Ureter (tissue), 1 donor: ENCODE measurements around the gene MYL1. TPM values are rescaled to one million over a fixed set of nuclear protein-coding genes. Genes with fewer than 3 reads are reported as not detected.

Experiments used
- DNase-seq: peaks from one replicate; pipeline ENCODE4 v3.0.0-alpha.2; 2020; ENCODE audit warnings: low spot score
- total RNA-seq: library from RNA; stranded (reverse); gene quantifications from one replicate; pipeline ENCODE4 v1.2.4, GENCODE V29; 2023
- donor health status: DM: yes; HTN: yes; CAD: no.

MYL1 gene
- 0.42 TPM for total RNA-seq

GRCh38 chr2:210315015-210315788 is at the start of gene MYL1:
MYL1 (minus strand) TSS chr2:210315174; CDS start chr2:210315042, 132 bp downstream.
- no peak for DNase-seq

GRCh38 chr2:210363876-210364275 is 48.9 kb upstream of the MYL1 start:
- no peak for DNase-seq

DNA sequence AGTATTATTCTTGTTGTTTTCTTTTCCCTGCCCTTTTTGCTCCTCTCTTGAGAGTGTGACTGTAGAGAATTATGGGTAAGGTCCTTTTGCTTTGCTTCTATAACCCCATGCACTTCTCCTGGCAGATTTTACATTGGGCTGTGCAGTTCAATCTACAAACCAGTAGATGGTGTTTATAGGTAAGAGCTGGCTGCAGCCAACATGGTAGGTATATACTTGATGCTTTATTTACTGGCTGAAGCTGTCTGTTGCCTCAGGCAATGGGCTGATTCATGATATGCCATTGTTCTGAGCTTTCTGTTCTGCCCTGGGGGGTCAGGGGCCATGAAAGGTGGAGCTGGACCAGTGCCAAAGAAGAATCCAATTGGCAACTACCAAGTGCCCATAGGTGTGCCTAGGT is 48.3 kb upstream of the MYL1 start:
- DNase-seq: no peak

- DNase-seq: no peak
Observed at GRCh38 chr2:210360412-210360811, 45.4 kb upstream of the MYL1 start.

- no peak for DNase-seq
Observed at GRCh38 chr2:210356944-210357343, 42.0 kb upstream of the MYL1 start.

- DNase-seq: no peak
Observed at GRCh38 chr2:210337159-210337558, 22.2 kb upstream of the MYL1 start.

GRCh38 chr2:210324906-210325305 is 9.9 kb upstream of the MYL1 start:
- no peak for DNase-seq

- no peak for DNase-seq
Observed at GRCh38 chr2:210324458-210324857, 9.5 kb upstream of the MYL1 start.

- DNase-seq: no peak
Observed at GRCh38 chr2:210323003-210323402, 8.0 kb upstream of the MYL1 start.

DNA sequence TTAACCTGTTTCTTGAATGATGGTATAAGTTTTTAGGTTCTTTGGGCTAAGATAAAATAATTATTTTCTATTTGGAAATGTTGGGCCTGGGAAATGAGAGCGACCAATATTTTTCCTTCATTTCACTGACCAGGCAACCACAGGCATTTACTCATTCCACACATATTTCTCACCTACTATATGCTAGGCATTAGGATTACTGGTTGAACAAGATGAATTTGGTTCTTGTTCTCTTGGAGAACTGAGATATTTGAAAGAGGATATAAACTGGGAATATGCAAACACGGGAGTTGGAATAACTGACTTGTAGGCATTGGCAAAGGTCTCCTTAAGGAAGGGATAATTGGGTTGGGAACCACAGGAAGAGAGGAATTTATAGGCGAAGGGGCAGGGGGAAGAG is 3.9 kb upstream of the MYL1 start:
- DNase-seq: no peak

DNA sequence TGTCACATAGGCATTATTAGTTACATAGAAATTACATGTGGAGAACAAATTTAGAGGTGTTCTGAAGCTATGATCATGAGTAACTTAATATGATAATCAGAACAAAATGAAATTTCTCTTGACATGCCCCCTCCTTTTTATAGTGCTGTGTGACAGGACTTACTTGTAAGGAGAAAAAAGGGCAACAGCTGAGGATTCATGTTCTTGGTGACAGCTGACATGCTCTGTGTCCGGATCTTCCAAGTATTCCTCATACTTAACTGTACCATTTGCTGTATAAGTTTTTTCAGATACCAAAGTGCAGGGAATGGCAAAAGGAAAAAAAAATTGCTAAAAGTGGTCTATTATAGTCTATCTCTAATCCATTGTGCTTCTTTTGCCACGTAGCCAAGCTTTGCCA is 3.5 kb upstream of the MYL1 start:
- DNase-seq: no peak

DNA sequence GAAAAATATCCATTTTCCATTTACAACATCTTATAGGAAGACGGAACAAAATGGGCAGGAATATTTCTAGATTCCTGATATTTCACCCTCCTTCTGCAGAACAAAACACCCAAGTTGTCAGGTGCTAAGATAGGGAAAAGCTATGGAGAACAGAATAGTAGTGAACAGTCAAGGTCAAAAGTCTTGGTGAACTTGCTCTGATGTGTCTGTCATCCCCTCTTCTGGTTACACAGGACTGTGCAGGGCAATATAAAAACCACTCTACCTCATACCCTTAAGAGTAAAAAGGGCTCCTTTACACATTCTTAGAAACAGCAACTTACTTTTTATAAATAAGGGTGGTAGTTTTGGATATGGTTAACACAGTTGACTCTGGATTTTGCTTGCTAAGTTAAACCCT is 4.4 kb downstream of the MYL1 start:
- no peak for DNase-seq

DNA sequence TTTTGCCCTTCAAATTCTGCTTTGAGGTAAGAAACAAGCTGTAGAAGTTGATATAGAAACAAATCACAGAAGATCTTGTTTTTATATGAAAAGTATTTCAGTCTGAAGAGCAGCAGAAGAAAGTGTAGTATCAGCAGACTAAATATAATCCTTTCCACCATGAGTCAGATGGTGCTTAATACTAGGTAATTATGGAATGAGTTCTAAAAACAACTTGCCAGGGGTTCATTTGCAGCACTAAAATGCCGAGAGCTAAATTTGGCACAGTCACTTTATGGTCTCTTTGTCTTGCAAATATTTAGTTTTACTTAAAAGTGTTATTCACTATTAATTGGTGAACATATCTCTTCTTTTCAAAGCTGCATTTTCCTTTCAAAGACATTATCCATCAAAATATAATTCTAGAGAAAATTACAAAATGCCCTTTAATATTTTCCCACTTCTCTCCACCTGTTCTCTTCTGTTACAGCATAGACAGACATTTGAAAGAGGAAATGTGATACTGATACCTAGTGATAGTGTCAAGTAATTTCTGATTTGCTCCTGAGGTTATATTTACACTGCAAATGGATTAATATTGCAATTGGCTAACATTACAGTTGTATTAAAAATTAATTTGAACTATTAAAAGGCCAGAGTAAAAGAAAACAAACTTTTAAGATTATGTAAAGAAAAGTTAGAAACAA is 5.3 kb downstream of the MYL1 start:
- no peak for DNase-seq

- no peak for DNase-seq
Observed at GRCh38 chr2:210303498-210303897, 11.5 kb downstream of the MYL1 start.

GRCh38 chr2:210302326-210302725 is 12.6 kb downstream of the MYL1 start:
- DNase-seq: no peak

- no peak for DNase-seq
Observed at GRCh38 chr2:210299866-210300373, 15.1 kb downstream of the MYL1 start.

GRCh38 chr2:210288408-210288807 is 26.6 kb downstream of the MYL1 start:
- no peak for DNase-seq

DNA sequence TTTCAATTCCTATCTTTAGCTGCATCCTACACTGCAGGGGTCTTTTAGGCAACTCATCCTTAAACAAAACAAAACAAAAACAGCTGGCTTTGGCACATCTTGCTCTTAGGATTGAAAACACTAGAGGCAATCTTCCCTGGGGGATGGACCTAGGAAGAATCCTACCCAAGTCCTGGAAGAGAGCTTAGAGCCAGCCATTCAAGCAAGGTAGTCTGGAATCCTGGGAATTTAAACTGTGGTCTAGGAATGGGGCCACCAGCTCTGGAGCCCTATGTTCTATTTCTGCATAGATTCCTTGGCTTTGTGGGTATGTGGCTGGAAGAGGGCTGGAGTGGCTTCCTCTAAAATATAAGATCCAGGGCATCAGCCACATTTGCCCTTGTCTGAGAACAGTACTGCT is 27.7 kb downstream of the MYL1 start:
- DNase-seq: no peak

DNA sequence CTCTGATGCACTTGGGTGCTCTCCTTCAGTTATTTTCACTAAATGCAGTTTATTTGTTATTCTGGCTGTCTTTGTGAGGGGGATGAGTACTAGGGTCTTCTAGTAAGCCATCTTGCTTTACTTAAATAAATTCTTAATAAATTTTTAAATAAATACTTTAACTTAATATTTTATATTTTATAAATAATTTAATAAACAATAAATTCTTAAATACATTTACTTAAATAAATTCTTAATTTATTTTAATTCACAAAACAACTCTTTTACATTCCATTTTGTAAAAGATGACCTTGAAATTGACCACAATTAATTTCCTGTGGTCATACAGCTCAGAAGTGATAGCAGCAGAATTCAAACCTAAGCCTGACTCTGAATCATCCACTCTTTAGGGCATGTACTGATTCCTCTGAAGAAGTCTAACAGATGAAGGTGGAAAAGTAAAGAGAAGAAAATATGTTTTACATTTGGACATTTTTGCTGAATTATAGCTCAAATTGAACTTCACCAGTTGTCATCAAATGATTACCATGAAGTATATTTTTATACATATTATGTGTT is 28.8 kb downstream of the MYL1 start:
- no peak for DNase-seq

DNA sequence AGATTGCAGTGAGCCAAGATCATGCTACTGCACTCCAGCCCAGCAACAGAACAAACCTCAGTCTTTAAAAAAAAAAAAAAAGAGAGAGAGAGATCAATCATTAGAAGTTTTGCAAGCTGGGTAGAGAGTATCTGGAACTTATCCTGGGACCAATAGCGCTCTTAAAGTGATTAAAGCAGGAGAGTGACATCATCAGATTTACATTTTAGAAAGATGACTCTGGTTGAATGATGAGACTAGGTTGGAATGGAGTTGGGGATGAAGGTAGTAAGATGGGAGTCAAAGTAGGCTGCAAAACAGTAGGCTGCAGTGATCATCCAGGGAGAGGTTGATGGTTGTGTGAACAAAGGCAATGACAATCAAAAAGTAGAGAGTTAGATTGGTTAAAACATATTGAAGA is 37.8 kb downstream of the MYL1 start:
- no peak for DNase-seq

- DNase-seq: no peak
Observed at GRCh38 chr2:210271300-210271699, 43.7 kb downstream of the MYL1 start.

DNA sequence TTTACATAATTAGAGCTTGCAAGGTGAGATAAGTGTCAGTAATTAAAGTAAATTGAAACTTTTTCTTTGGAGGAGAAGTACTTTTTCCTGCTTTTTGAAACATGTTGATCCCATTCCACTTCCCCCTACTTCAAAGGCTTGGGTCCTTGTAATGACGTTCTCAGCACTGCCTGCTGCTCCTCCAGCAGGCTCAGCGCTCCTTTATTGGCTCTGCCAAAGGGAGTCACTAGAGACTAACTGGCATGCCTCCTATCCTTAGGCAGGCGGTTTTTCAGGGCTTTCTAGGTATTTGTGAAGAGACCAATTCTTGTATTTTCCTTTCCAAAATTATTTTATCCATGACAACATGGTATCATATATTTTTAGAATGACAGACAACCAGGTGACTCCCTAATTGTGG is 45.8 kb downstream of the MYL1 start:
- no peak for DNase-seq

- DNase-seq: no peak
Observed at GRCh38 chr2:210268281-210268680, 46.7 kb downstream of the MYL1 start.
